Mesothelial cell of epicardium (in vitro differentiated cells): ENCODE measurements around the gene GPER1. TPM values are rescaled to one million over a fixed set of nuclear protein-coding genes. Genes with fewer than 3 reads are reported as not detected.

Experiments used
- DNase-seq, 2 experiments: peaks; one replicate each; pipeline ENCODE4 v3.0.0; 2021; ENCODE audit warnings: low spot score in 2 of 2; ENCODE audit not compliant: unreplicated experiment in 2 of 2
- H3K27ac Mint-ChIP-seq: 2 replicates; pipeline ENCODE4 v1.8.0; 2021; ENCODE audit warnings: mixed read lengths
- H3K27me3 Mint-ChIP-seq: 2 replicates; pipeline ENCODE4 v1.8.0; 2021; ENCODE audit warnings: low read depth, mixed read lengths
- H3K36me3 Mint-ChIP-seq: 2 replicates; pipeline ENCODE4 v1.8.0; 2021; ENCODE audit warnings: mixed read lengths
- H3K4me1 Mint-ChIP-seq: 2 replicates; pipeline ENCODE4 v1.8.0; 2021; ENCODE audit warnings: mixed read lengths
- H3K4me3 Mint-ChIP-seq: 2 replicates; pipeline ENCODE4 v1.8.0; 2021; ENCODE audit warnings: mild to moderate bottlenecking, moderate library complexity, mixed read lengths
- H3K9me3 Mint-ChIP-seq: 2 replicates; pipeline ENCODE4 v1.8.0; 2021; ENCODE audit warnings: mixed read lengths
- total RNA-seq: library from RNA; stranded (reverse); gene quantifications from 3 replicates; pipeline ENCODE4 v1.2.1, GENCODE V29; 2021
- TF ChIP-seq, protein P1 (sequence below): fragments of 200-600 bp; sonication (generic); IDR thresholded peaks from one replicate; pipeline ENCODE4 v1.5.0; 2021; ENCODE audit warnings: antibody characterized with exemption; ENCODE audit not compliant: unreplicated experiment

GPER1 gene
- total RNA-seq, 1 donor from 2014 or later, result 2.1 TPM

DNA sequence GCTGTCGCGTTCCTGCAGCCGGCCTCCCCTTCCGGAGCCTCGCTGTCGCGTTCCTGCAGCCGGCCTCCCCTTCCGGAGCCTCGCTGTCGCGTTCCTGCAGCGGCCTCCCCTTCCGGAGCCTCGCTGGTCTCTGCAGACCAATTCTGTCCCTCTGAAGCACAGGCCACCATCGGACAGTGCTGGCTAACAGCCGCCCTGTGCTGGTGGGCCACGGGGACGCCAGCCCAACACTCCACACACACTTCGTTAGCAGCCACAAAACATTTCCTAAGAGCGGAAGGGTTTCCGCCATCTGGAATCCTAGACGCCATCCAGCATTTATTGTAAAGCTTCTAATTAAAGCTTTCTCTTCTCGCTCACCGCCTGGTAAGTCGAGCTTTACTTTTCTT lies 11.2 kb downstream of the GPER1 start:
- TF ChIP-seq, protein P1, sequence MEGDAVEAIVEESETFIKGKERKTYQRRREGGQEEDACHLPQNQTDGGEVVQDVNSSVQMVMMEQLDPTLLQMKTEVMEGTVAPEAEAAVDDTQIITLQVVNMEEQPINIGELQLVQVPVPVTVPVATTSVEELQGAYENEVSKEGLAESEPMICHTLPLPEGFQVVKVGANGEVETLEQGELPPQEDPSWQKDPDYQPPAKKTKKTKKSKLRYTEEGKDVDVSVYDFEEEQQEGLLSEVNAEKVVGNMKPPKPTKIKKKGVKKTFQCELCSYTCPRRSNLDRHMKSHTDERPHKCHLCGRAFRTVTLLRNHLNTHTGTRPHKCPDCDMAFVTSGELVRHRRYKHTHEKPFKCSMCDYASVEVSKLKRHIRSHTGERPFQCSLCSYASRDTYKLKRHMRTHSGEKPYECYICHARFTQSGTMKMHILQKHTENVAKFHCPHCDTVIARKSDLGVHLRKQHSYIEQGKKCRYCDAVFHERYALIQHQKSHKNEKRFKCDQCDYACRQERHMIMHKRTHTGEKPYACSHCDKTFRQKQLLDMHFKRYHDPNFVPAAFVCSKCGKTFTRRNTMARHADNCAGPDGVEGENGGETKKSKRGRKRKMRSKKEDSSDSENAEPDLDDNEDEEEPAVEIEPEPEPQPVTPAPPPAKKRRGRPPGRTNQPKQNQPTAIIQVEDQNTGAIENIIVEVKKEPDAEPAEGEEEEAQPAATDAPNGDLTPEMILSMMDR, result no peak
- Mint-ChIP-seq H3K27me3 (no peaks in the 10 kb centered on the region), H3K4me3 (no peak overlapping the region), H3K9me3 (peaks cover 8% of the 10 kb centered on the region), H3K36me3 (peaks cover 20% of the 10 kb centered on the region), H3K27ac (no peak overlapping the region), H3K4me1 (peaks cover 37% of the 10 kb centered on the region)
- DNase-seq, result no peak

DNA sequence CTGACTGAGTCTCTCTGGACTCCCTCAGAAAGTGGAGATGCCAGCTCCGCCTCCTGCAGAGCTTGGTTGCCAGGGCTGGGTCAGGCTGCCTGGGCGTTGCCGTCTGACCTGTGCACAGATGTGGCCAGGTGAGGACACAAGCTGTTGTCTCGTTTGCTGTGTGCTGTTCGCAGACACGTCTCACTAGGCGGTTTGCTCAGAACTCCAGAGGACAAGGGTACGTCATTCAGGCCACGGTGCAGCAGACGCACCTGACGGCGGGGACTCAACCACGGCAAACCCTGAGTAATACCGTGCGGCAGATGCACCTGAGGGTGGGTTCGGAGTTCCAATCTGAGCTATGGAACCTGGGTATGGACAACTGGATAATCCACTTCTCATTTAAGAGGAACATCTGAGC lies 11.7 kb downstream of the GPER1 start:
- peaks cover 32% of the 10 kb centered on the region for H3K4me1 Mint-ChIP-seq
- no peak for DNase-seq
- no peaks in the 10 kb centered on the region for H3K27me3 Mint-ChIP-seq
- no peak overlapping the region for H3K27ac Mint-ChIP-seq
- no peak overlapping the region for H3K4me3 Mint-ChIP-seq
- peaks cover 8% of the 10 kb centered on the region for H3K9me3 Mint-ChIP-seq
- H3K36me3 Mint-ChIP-seq, result peaks cover 17% of the 10 kb centered on the region
- TF ChIP-seq, protein P1, result no peak

- peaks cover 8% of the 10 kb centered on the region for H3K9me3 Mint-ChIP-seq
- H3K27ac Mint-ChIP-seq, result no peak overlapping the region
- H3K4me3 Mint-ChIP-seq, result no peak overlapping the region
- H3K27me3 Mint-ChIP-seq, result no peaks in the 10 kb centered on the region
- no peak for DNase-seq
- peaks cover 26% of the 10 kb centered on the region for H3K4me1 Mint-ChIP-seq
- TF ChIP-seq, protein P1, result no peak
- peaks cover 16% of the 10 kb centered on the region for H3K36me3 Mint-ChIP-seq
Measured at GRCh38 chr7:1100386-1100785, 12.5 kb downstream of the GPER1 start.

- Mint-ChIP-seq H3K4me3 (no peak overlapping the region), H3K27me3 (no peaks in the 10 kb centered on the region), H3K9me3 (peaks cover 8% of the 10 kb centered on the region), H3K4me1 (peaks cover 20% of the 10 kb centered on the region), H3K27ac (no peak overlapping the region), H3K36me3 (peaks cover 16% of the 10 kb centered on the region)
- TF ChIP-seq, protein P1, result no peak
- no peak for DNase-seq
Measured at GRCh38 chr7:1100834-1101562, 13.1 kb downstream of the GPER1 start.

- peaks cover 12% of the 10 kb centered on the region for H3K4me1 Mint-ChIP-seq
- no peak for DNase-seq
- H3K36me3 Mint-ChIP-seq, result peaks cover 16% of the 10 kb centered on the region
- H3K27ac Mint-ChIP-seq, result no peak overlapping the region
- peaks cover 8% of the 10 kb centered on the region for H3K9me3 Mint-ChIP-seq
- no peak overlapping the region for H3K4me3 Mint-ChIP-seq
- TF ChIP-seq, protein P1, result no peak
- no peaks in the 10 kb centered on the region for H3K27me3 Mint-ChIP-seq
Measured at GRCh38 chr7:1101563-1102431, 13.9 kb downstream of the GPER1 start.
